CD4-positive, CD25-positive, alpha-beta regulatory T cell (primary cell): ENCODE measurements around the gene ZNF860. TPM values are rescaled to one million over a fixed set of nuclear protein-coding genes. Genes with fewer than 3 reads are reported as not detected.

Source experiments
- ATAC-seq, 2 donors: fragments of 150-1000 bp; cut with Tn5 transposase; one replicate each; pipeline ENCODE4 v1.10.0; 2021; ENCODE audit warnings: low read depth in 2 of 2, moderate number of reproducible peaks in 2 of 2, moderate library complexity in 1 of 2
- DNase-seq, 3 donors: peaks; one replicate each; pipeline versions ENCODE4 v3.0.0 to v3.0.0-alpha.2; 2012 to 2022; ENCODE audit warnings: mixed read lengths in 1 of 3
- H3K27ac ChIP-seq: one replicate; pipeline ENCODE4 v1.7.0; 2013; ENCODE audit warnings: mild to moderate bottlenecking, low read length; ENCODE audit not compliant: insufficient read depth, poor library complexity, severe bottlenecking
- H3K27me3 ChIP-seq: one replicate; pipeline ENCODE4 v1.7.0; 2013; ENCODE audit warnings: low read length; ENCODE audit not compliant: control insufficient read depth, insufficient read depth
- H3K36me3 ChIP-seq: one replicate; pipeline ENCODE4 v1.7.0; 2013; ENCODE audit warnings: mild to moderate bottlenecking, low read length, moderate library complexity; ENCODE audit not compliant: control insufficient read depth, insufficient read depth
- H3K4me1 ChIP-seq: 2 replicates; pipeline ENCODE4 v1.7.0; 2013; ENCODE audit warnings: mild to moderate bottlenecking, low read length; ENCODE audit not compliant: insufficient read depth, control insufficient read depth, poor library complexity, severe bottlenecking
- H3K4me3 ChIP-seq: one replicate; pipeline ENCODE4 v1.7.0; 2013; ENCODE audit warnings: low read depth, mild to moderate bottlenecking, low read length, moderate library complexity
- H3K9me3 ChIP-seq, 2 experiments: 1 replicate in 1 of 2; 2 replicates in 1 of 2; pipeline ENCODE4 v1.7.0; 2013; ENCODE audit warnings: low read length in 2 of 2, mild to moderate bottlenecking in 1 of 2, moderate library complexity in 1 of 2; ENCODE audit not compliant: control insufficient read depth in 2 of 2
- H3K27ac Mint-ChIP-seq, 3 donors: one replicate each; pipeline ENCODE4 v1.8.0; 2020 to 2022; ENCODE audit warnings: mild to moderate bottlenecking in 3 of 3, mixed read lengths in 3 of 3, moderate library complexity in 2 of 3
- H3K27me3 Mint-ChIP-seq: one replicate; pipeline ENCODE4 v1.8.0; 2022; ENCODE audit warnings: mild to moderate bottlenecking, mixed read lengths
- H3K36me3 Mint-ChIP-seq: one replicate; pipeline ENCODE4 v1.8.0; 2020; ENCODE audit warnings: mixed read lengths
- H3K4me1 Mint-ChIP-seq, 4 donors: one replicate each; pipeline ENCODE4 v1.8.0; 2020 to 2022; ENCODE audit warnings: mixed read lengths in 4 of 4, mild to moderate bottlenecking in 1 of 4
- H3K4me3 Mint-ChIP-seq, 4 donors: one replicate each; pipeline ENCODE4 v1.8.0; 2020 to 2022; ENCODE audit warnings: mild to moderate bottlenecking in 4 of 4, mixed read lengths in 4 of 4, moderate library complexity in 3 of 4
- H3K9me3 Mint-ChIP-seq, 7 donors: one replicate each; pipeline ENCODE4 v1.8.0; 2020 to 2022; ENCODE audit warnings: mixed read lengths in 7 of 7, mild to moderate bottlenecking in 3 of 7, moderate library complexity in 2 of 7
- polyA plus RNA-seq, 4 donors: library from polyadenylated mRNA; unstranded; fragments of 300-500 nt; fragmentation: Illumina TruSeq; gene quantifications; one replicate each; pipeline ENCODE4 v1.2.3, GENCODE V29; 2021
- total RNA-seq: library from RNA; stranded (reverse); gene quantifications from one replicate; pipeline ENCODE4 v1.2.3, GENCODE V29; 2022

ZNF860 gene
- total and polyA plus RNA-seq, 5 donors from 2014 or later: not detected

GRCh38 chr3:31962801-31963205, 18.7 kb upstream of the ZNF860 start:
- Histone ChIP-seq H3K4me1 (no peaks in the 10 kb centered on the region), H3K4me3 (no peak overlapping the region), H3K36me3 (no peaks in the 10 kb centered on the region), H3K27me3 (no peaks in the 10 kb centered on the region), H3K27ac (no peak overlapping the region), H3K9me3 (no peaks in the 10 kb centered on the region)
- ATAC-seq (no peak), DNase-seq (peak in 1 of 3 donors; percentile 18)
- Mint-ChIP-seq H3K4me3 (no peak overlapping the region), H3K9me3 (peaks cover 0 to 8% (median 0%) of the 10 kb centered on the region in 7 donors), H3K27ac (no peak overlapping the region), H3K27me3 (peaks cover 20% of the 10 kb centered on the region), H3K36me3 (no peaks in the 10 kb centered on the region), H3K4me1 (peaks cover 0 to 7% (median 3%) of the 10 kb centered on the region in 4 donors)

- Mint-ChIP-seq H3K4me1 (peaks cover 0 to 5% (median 2%) of the 10 kb centered on the region in 4 donors), H3K9me3 (peaks cover 0 to 5% (median 0%) of the 10 kb centered on the region in 7 donors), H3K36me3 (no peaks in the 10 kb centered on the region), H3K27me3 (peaks cover 19% of the 10 kb centered on the region), H3K4me3 (no peak overlapping the region), H3K27ac (no peak overlapping the region)
- Histone ChIP-seq H3K9me3 (no peaks in the 10 kb centered on the region), H3K4me3 (no peak overlapping the region), H3K27ac (no peak overlapping the region), H3K4me1 (no peaks in the 10 kb centered on the region), H3K27me3 (no peaks in the 10 kb centered on the region), H3K36me3 (no peaks in the 10 kb centered on the region)
- no peak for DNase-seq
- no peak for ATAC-seq
Observed at GRCh38 chr3:31966978-31967591, 14.5 kb upstream of the ZNF860 start.

GRCh38 chr3:31967592-31967991, 14.0 kb upstream of the ZNF860 start:
- ATAC-seq: no peak
- Mint-ChIP-seq H3K27me3 (peaks cover 19% of the 10 kb centered on the region), H3K4me3 (no peak overlapping the region), H3K4me1 (peaks cover 0 to 5% (median 2%) of the 10 kb centered on the region in 4 donors), H3K9me3 (peaks cover 0 to 5% (median 0%) of the 10 kb centered on the region in 7 donors), H3K27ac (no peak overlapping the region), H3K36me3 (no peaks in the 10 kb centered on the region)
- no peaks in the 10 kb centered on the region for H3K4me1 ChIP-seq
- H3K4me3 ChIP-seq: no peak overlapping the region
- no peaks in the 10 kb centered on the region for H3K36me3 ChIP-seq
- DNase-seq: no peak
- no peaks in the 10 kb centered on the region for H3K27me3 ChIP-seq
- H3K9me3 ChIP-seq: no peaks in the 10 kb centered on the region
- H3K27ac ChIP-seq: no peak overlapping the region

- Histone ChIP-seq H3K36me3 (no peaks in the 10 kb centered on the region), H3K9me3 (no peaks in the 10 kb centered on the region), H3K27ac (no peak overlapping the region), H3K27me3 (no peaks in the 10 kb centered on the region), H3K4me1 (no peaks in the 10 kb centered on the region), H3K4me3 (no peak overlapping the region)
- no peaks in the 10 kb centered on the region for H3K4me1 Mint-ChIP-seq
- H3K4me3 Mint-ChIP-seq: no peak overlapping the region
- H3K27ac Mint-ChIP-seq: no peak overlapping the region
- H3K9me3 Mint-ChIP-seq: peaks cover 0 to 5% (median 0%) of the 10 kb centered on the region in 7 donors
- DNase-seq (no peak), ATAC-seq (no peak)
- peaks cover 19% of the 10 kb centered on the region for H3K27me3 Mint-ChIP-seq
- H3K36me3 Mint-ChIP-seq: no peaks in the 10 kb centered on the region
Observed at GRCh38 chr3:31968369-31968926, 13.1 kb upstream of the ZNF860 start.

- no peaks in the 10 kb centered on the region for H3K4me1 ChIP-seq
- Mint-ChIP-seq H3K9me3 (no peaks in the 10 kb centered on the region), H3K4me1 (no peaks in the 10 kb centered on the region), H3K27ac (no peak overlapping the region), H3K36me3 (no peaks in the 10 kb centered on the region), H3K27me3 (peaks cover 14% of the 10 kb centered on the region), H3K4me3 (no peak overlapping the region)
- no peak overlapping the region for H3K4me3 ChIP-seq
- H3K36me3 ChIP-seq: no peaks in the 10 kb centered on the region
- ATAC-seq (no peak), DNase-seq (no peak)
- no peak overlapping the region for H3K27ac ChIP-seq
- no peaks in the 10 kb centered on the region for H3K9me3 ChIP-seq
- no peaks in the 10 kb centered on the region for H3K27me3 ChIP-seq
Observed at GRCh38 chr3:31968927-31969418, 12.6 kb upstream of the ZNF860 start.

GRCh38 chr3:31971607-31972006, 9.9 kb upstream of the ZNF860 start:
- Mint-ChIP-seq H3K36me3 (no peaks in the 10 kb centered on the region), H3K27ac (no peak overlapping the region), H3K4me3 (no peak overlapping the region), H3K4me1 (no peaks in the 10 kb centered on the region), H3K9me3 (no peaks in the 10 kb centered on the region), H3K27me3 (peaks cover 4% of the 10 kb centered on the region)
- Histone ChIP-seq H3K4me1 (no peaks in the 10 kb centered on the region), H3K27ac (no peak overlapping the region), H3K9me3 (no peaks in the 10 kb centered on the region), H3K36me3 (no peaks in the 10 kb centered on the region), H3K27me3 (no peaks in the 10 kb centered on the region), H3K4me3 (no peak overlapping the region)
- ATAC-seq: no peak
- no peak for DNase-seq

GRCh38 chr3:31973081-31973480, 8.5 kb upstream of the ZNF860 start:
- DNase-seq (no peak), ATAC-seq (no peak)
- H3K4me3 Mint-ChIP-seq: no peak overlapping the region
- H3K4me3 ChIP-seq: no peak overlapping the region
- H3K9me3 Mint-ChIP-seq: no peaks in the 10 kb centered on the region
- no peaks in the 10 kb centered on the region for H3K36me3 ChIP-seq
- H3K36me3 Mint-ChIP-seq: no peaks in the 10 kb centered on the region
- peaks cover 10% of the 10 kb centered on the region for H3K27me3 Mint-ChIP-seq
- peaks cover 0 to 4% (median 0%) of the 10 kb centered on the region in 4 donors for H3K4me1 Mint-ChIP-seq
- peaks cover 5% of the 10 kb centered on the region for H3K27me3 ChIP-seq
- no peaks in the 10 kb centered on the region for H3K4me1 ChIP-seq
- H3K9me3 ChIP-seq: no peaks in the 10 kb centered on the region
- no peak overlapping the region for H3K27ac ChIP-seq
- H3K27ac Mint-ChIP-seq: no peak overlapping the region

GRCh38 chr3:31973837-31974236, 7.7 kb upstream of the ZNF860 start:
- Histone ChIP-seq H3K36me3 (no peaks in the 10 kb centered on the region), H3K4me1 (no peaks in the 10 kb centered on the region), H3K27ac (no peak overlapping the region), H3K27me3 (peaks cover 13% of the 10 kb centered on the region), H3K9me3 (no peaks in the 10 kb centered on the region), H3K4me3 (no peak overlapping the region)
- ATAC-seq: no peak
- Mint-ChIP-seq H3K4me3 (no peak overlapping the region), H3K27ac (no peak overlapping the region), H3K36me3 (no peaks in the 10 kb centered on the region), H3K9me3 (no peaks in the 10 kb centered on the region), H3K27me3 (peaks cover 11% of the 10 kb centered on the region), H3K4me1 (peaks cover 0 to 4% (median under 1%) of the 10 kb centered on the region in 4 donors)
- no peak for DNase-seq
